ENCODE results near the gene RNF25.
A peak's percentile ranks its signal among the peaks of the same experiment; 100 is the strongest.

The RNF25 gene

GRCh38 chr2:218627939-218628338 is 43.9 kb downstream of the RNF25 start:
- no peaks in the 10 kb centered on the region for H3K27me3 ChIP-seq (ENCODE audit: insufficient read depth, low read length)
- no peak overlapping the region for H3K27ac ChIP-seq (ENCODE audit: low read depth, low read length)
- H3K4me3 ChIP-seq (ENCODE audit: low read depth, low read length), result no peak overlapping the region
- H3K4me1 ChIP-seq (ENCODE audit: control insufficient read depth, insufficient read depth, low read length, unreplicated experiment), result peaks cover 11% of the 10 kb centered on the region
- no peak overlapping the region for H2AFZ ChIP-seq (ENCODE audit: low read length, unreplicated experiment)
- H3K79me2 ChIP-seq (ENCODE audit: control insufficient read depth, insufficient read depth, low read length, unreplicated experiment), result no peaks in the 10 kb centered on the region
- no peaks in the 10 kb centered on the region for H3K36me3 ChIP-seq (ENCODE audit: insufficient read depth, low read length)

GRCh38 chr2:218626369-218626768 is 45.4 kb downstream of the RNF25 start:
- no peaks in the 10 kb centered on the region for H3K36me3 ChIP-seq (ENCODE audit: insufficient read depth, low read length)
- no peaks in the 10 kb centered on the region for H3K27me3 ChIP-seq (ENCODE audit: insufficient read depth, low read length)
- no peaks in the 10 kb centered on the region for H3K79me2 ChIP-seq (ENCODE audit: control insufficient read depth, insufficient read depth, low read length, unreplicated experiment)
- no peak overlapping the region for H3K27ac ChIP-seq (ENCODE audit: low read depth, low read length)
- H2AFZ ChIP-seq (ENCODE audit: low read length, unreplicated experiment), result no peak overlapping the region
- H3K4me3 ChIP-seq (ENCODE audit: low read depth, low read length), result no peak overlapping the region
- H3K4me1 ChIP-seq (ENCODE audit: control insufficient read depth, insufficient read depth, low read length, unreplicated experiment), result peaks cover 8% of the 10 kb centered on the region

- peaks cover 8% of the 10 kb centered on the region for H3K4me1 ChIP-seq (ENCODE audit: control insufficient read depth, insufficient read depth, low read length, unreplicated experiment)
- no peak overlapping the region for H3K4me3 ChIP-seq (ENCODE audit: low read depth, low read length)
- no peaks in the 10 kb centered on the region for H3K79me2 ChIP-seq (ENCODE audit: control insufficient read depth, insufficient read depth, low read length, unreplicated experiment)
- H3K36me3 ChIP-seq (ENCODE audit: insufficient read depth, low read length), result no peaks in the 10 kb centered on the region
- no peak overlapping the region for H3K27ac ChIP-seq (ENCODE audit: low read depth, low read length)
- peak overlapping the region; percentile 7 for H2AFZ ChIP-seq (ENCODE audit: low read length, unreplicated experiment)
- H3K27me3 ChIP-seq (ENCODE audit: insufficient read depth, low read length), result no peaks in the 10 kb centered on the region
These were observed 48.5 kb downstream of the RNF25 start for GRCh38 chr2:218623366-218623705.

GRCh38 chr2:218622606-218623365 is 49.0 kb downstream of the RNF25 start:
- H3K27ac ChIP-seq (ENCODE audit: low read depth, low read length), result no peak overlapping the region
- peak overlapping the region; percentile 7 for H2AFZ ChIP-seq (ENCODE audit: low read length, unreplicated experiment)
- no peaks in the 10 kb centered on the region for H3K79me2 ChIP-seq (ENCODE audit: control insufficient read depth, insufficient read depth, low read length, unreplicated experiment)
- H3K27me3 ChIP-seq (ENCODE audit: insufficient read depth, low read length), result no peaks in the 10 kb centered on the region
- no peaks in the 10 kb centered on the region for H3K36me3 ChIP-seq (ENCODE audit: insufficient read depth, low read length)
- peaks cover 8% of the 10 kb centered on the region for H3K4me1 ChIP-seq (ENCODE audit: control insufficient read depth, insufficient read depth, low read length, unreplicated experiment)
- no peak overlapping the region for H3K4me3 ChIP-seq (ENCODE audit: low read depth, low read length)

GRCh38 chr2:218621007-218621406 is 50.8 kb downstream of the RNF25 start:
- Histone ChIP-seq H3K4me3 (ENCODE audit: low read depth, low read length) (no peak overlapping the region), H3K4me1 (ENCODE audit: control insufficient read depth, insufficient read depth, low read length, unreplicated experiment) (peaks cover 8% of the 10 kb centered on the region), H3K36me3 (ENCODE audit: insufficient read depth, low read length) (no peaks in the 10 kb centered on the region), H3K27ac (ENCODE audit: low read depth, low read length) (no peak overlapping the region), H3K79me2 (ENCODE audit: control insufficient read depth, insufficient read depth, low read length, unreplicated experiment) (no peaks in the 10 kb centered on the region), H2AFZ (ENCODE audit: low read length, unreplicated experiment) (no peak overlapping the region), H3K27me3 (ENCODE audit: insufficient read depth, low read length) (no peaks in the 10 kb centered on the region)

DNA sequence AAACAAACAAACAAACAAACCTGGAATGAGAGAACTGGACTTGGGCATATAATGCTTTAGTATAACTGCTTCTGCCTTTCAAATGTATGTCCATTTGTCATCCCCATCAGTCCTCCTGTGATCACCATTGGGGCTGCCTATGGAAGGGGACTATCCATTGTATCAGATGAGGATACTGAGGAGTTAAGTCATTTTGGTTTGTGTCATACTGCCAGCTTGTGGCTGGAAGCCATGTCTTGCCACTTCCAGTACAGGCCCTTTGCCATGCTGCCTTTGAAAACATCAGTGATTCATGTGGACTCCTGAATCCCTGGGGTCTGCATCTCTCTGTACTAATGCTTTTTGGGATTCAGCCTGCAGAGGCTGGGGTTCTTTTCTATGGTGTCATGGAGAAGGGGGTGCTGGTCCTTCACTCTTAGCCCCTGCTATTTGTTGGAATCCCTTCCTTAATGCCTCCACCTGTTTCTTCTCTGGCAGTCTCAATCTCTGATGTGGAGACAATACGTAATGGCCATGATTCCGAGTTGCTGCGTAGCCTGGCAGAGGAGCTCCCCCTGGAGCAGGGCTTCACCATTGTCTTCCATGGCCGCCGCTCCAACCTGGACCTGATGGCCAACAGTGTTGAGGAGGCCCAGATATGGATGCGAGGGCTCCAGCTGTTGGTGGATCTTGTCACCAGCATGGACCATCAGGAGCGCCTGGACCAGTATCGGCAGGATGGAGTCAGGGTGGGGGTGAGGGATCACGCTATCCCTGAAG is 53.5 kb downstream of the RNF25 start:
- Histone ChIP-seq H2AFZ (ENCODE audit: low read length, unreplicated experiment) (no peak overlapping the region), H3K27ac (ENCODE audit: low read depth, low read length) (no peak overlapping the region), H3K36me3 (ENCODE audit: insufficient read depth, low read length) (no peaks in the 10 kb centered on the region), H3K4me3 (ENCODE audit: low read depth, low read length) (no peak overlapping the region), H3K79me2 (ENCODE audit: control insufficient read depth, insufficient read depth, low read length, unreplicated experiment) (no peaks in the 10 kb centered on the region), H3K27me3 (ENCODE audit: insufficient read depth, low read length) (no peaks in the 10 kb centered on the region), H3K4me1 (ENCODE audit: control insufficient read depth, insufficient read depth, low read length, unreplicated experiment) (peaks cover 8% of the 10 kb centered on the region)

DNA sequence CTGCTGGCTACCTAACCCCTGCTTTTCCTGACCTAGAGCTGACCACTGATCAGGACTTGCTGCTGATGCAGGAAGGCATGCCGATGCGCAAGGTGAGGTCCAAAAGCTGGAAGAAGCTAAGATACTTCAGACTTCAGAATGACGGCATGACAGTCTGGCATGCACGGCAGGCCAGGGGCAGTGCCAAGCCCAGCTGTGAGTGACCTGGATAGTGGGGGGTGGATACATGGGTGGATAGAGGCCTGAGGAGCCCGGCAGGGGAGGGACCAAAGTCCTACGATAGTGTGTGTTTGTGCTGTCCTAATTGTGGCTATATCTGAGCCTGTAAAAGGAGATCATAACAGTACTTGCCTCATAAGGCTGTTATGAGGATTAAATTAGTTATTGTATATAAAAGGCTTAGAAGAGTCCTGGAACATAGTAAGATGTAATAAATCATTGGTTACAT is 55.9 kb downstream of the RNF25 start:
- no peaks in the 10 kb centered on the region for H3K4me1 ChIP-seq (ENCODE audit: control insufficient read depth, insufficient read depth, low read length, unreplicated experiment)
- H2AFZ ChIP-seq (ENCODE audit: low read length, unreplicated experiment), result no peak overlapping the region
- no peaks in the 10 kb centered on the region for H3K36me3 ChIP-seq (ENCODE audit: insufficient read depth, low read length)
- no peak overlapping the region for H3K27ac ChIP-seq (ENCODE audit: low read depth, low read length)
- no peaks in the 10 kb centered on the region for H3K79me2 ChIP-seq (ENCODE audit: control insufficient read depth, insufficient read depth, low read length, unreplicated experiment)
- H3K27me3 ChIP-seq (ENCODE audit: insufficient read depth, low read length), result no peaks in the 10 kb centered on the region
- no peak overlapping the region for H3K4me3 ChIP-seq (ENCODE audit: low read depth, low read length)
